22Rv1 (cell line): ENCODE measurements around the gene SAMD4A.

Source experiments
- H3K27ac ChIP-seq: fragments of 450-650 bp; 2 replicates; pipeline ENCODE4 v1.5.1; 2017
- CTCF ChIP-seq: fragments of 450-650 bp; IDR thresholded peaks from 2 replicates; pipeline ENCODE4 v1.5.1; 2017; ENCODE audit warnings: mild to moderate bottlenecking
- ZFX ChIP-seq: fragments of 450-650 bp; IDR thresholded peaks from 2 replicates; pipeline ENCODE4 v1.6.1; 2017; ENCODE audit warnings: antibody characterized with exemption, borderline replicate concordance

The SAMD4A gene

GRCh38 chr14:54550514-54550913 is 16.4 kb upstream of the SAMD4A start:
- TF ChIP-seq CTCF (no peak), ZFX (no peak)

GRCh38 chr14:54554401-54554800 is 12.5 kb upstream of the SAMD4A start:
- TF ChIP-seq CTCF (no peak), ZFX (no peak)
- H3K27ac ChIP-seq, result no peak overlapping the region

More at GRCh38 chr14:54550514-54550913, 16.4 kb upstream of the SAMD4A start:
- no peak overlapping the region for H3K27ac ChIP-seq

- no peak for TF ChIP-seq CTCF
- no peak for TF ChIP-seq ZFX
Observed at GRCh38 chr14:54555651-54556050, 11.3 kb upstream of the SAMD4A start.

GRCh38 chr14:54556535-54556934 is 10.4 kb upstream of the SAMD4A start:
- TF ChIP-seq CTCF (no peak), ZFX (no peak)
- no peak overlapping the region for H3K27ac ChIP-seq

More at GRCh38 chr14:54555651-54556050, 11.3 kb upstream of the SAMD4A start:
- H3K27ac ChIP-seq, result no peak overlapping the region

GRCh38 chr14:54562334-54562733 is 4.6 kb upstream of the SAMD4A start:
- H3K27ac ChIP-seq, result no peak overlapping the region
- no peak for TF ChIP-seq ZFX
- no peak for TF ChIP-seq CTCF

- TF ChIP-seq ZFX (no peak), CTCF (peak; percentile 89)
- peak overlapping the region; percentile 84 for H3K27ac ChIP-seq
Observed at GRCh38 chr14:54564071-54564867, 2.7 kb upstream of the SAMD4A start.

- H3K27ac ChIP-seq, result peak overlapping the region; percentile 84
- TF ChIP-seq CTCF (peak; percentile 22), ZFX (no peak)
Observed at GRCh38 chr14:54564868-54565784, 1.8 kb upstream of the SAMD4A start.
